NCI-H1105 treated with DMSO at 0.1 percent for 48 hours (cell line): ENCODE data around the gene AFG1L.
"Not testable (repeated sequence)": the region's sequence is repeated elsewhere in the genome, so short reads cannot be mapped to it uniquely, and the experiment has no call there.

Experiments used
- DNase-seq: peaks from one replicate; lab custom pipeline; 2025; lab: John Stamatoyannopoulos, UW

AFG1L gene

GRCh38 chr6:108291091-108291490 lies 3.8 kb upstream of the AFG1L start:
- no peak for DNase-seq

- DNase-seq = not testable (repeated sequence)
Measured at GRCh38 chr6:108292561-108292960, 2.3 kb upstream of the AFG1L start.

- no peak for DNase-seq
Measured at GRCh38 chr6:108293527-108294296, 1.1 kb upstream of the AFG1L start.

GRCh38 chr6:108294297-108294726 lies 542 bp upstream of the AFG1L start:
- no peak for DNase-seq

GRCh38 chr6:108295676-108296075 lies 822 bp downstream of the AFG1L start:
- peak; percentile 7 for DNase-seq

- DNase-seq = no peak
Measured at GRCh38 chr6:108302386-108302785, 7.5 kb downstream of the AFG1L start.

GRCh38 chr6:108304646-108305045 lies 9.8 kb downstream of the AFG1L start:
- no peak for DNase-seq

- not testable (repeated sequence) for DNase-seq
Measured at GRCh38 chr6:108308641-108309040, 13.8 kb downstream of the AFG1L start.

GRCh38 chr6:108309844-108310243 lies 15.0 kb downstream of the AFG1L start:
- DNase-seq = no peak

GRCh38 chr6:108312605-108313004 lies 17.8 kb downstream of the AFG1L start:
- DNase-seq = no peak

- no peak for DNase-seq
Measured at GRCh38 chr6:108321253-108321747, 26.4 kb downstream of the AFG1L start.

- no peak for DNase-seq
Measured at GRCh38 chr6:108322728-108323127, 27.9 kb downstream of the AFG1L start.

GRCh38 chr6:108323710-108324466 lies 29.0 kb downstream of the AFG1L start:
- no peak for DNase-seq

GRCh38 chr6:108330221-108330785 lies 35.4 kb downstream of the AFG1L start:
- DNase-seq = not testable (repeated sequence)

- DNase-seq = no peak
Measured at GRCh38 chr6:108330806-108331205, 36.0 kb downstream of the AFG1L start.

GRCh38 chr6:108331982-108332381 lies 37.1 kb downstream of the AFG1L start:
- DNase-seq = no peak

GRCh38 chr6:108336971-108337370 lies 42.1 kb downstream of the AFG1L start:
- DNase-seq = no peak

- DNase-seq = no peak
Measured at GRCh38 chr6:108337721-108338120, 42.9 kb downstream of the AFG1L start.

GRCh38 chr6:108341372-108341771 lies 46.5 kb downstream of the AFG1L start:
- DNase-seq = no peak

GRCh38 chr6:108343894-108344293 lies 49.0 kb downstream of the AFG1L start:
- DNase-seq = no peak

GRCh38 chr6:108348655-108349349 lies 53.9 kb downstream of the AFG1L start:
- DNase-seq = no peak

GRCh38 chr6:108350528-108350927 lies 55.7 kb downstream of the AFG1L start:
- DNase-seq = no peak
